Pancreas (tissue), 10 donors: ENCODE measurements around the gene FOCAD. TPM values are rescaled to one million over a fixed set of nuclear protein-coding genes. Genes with fewer than 3 reads are reported as not detected.

Source experiments
- ATAC-seq, 4 donors: fragments of 200-7000 bp; cut with Tn5 transposase; one replicate each; pipeline versions ENCODE4 v1.8.0 to v1.9.1; 2020; ENCODE audit warnings: mild to moderate bottlenecking in 4 of 4, moderate library complexity in 4 of 4
- DNase-seq, 6 donors: peaks; one replicate each; pipeline ENCODE4 v3.0.0-alpha.2; 2020
- FAIRE-seq: peaks from 2 replicates; lab custom pipeline; 2012; peaks lifted over from hg19 to GRCh38; lab: Jason Lieb, UNC
- H3K27ac ChIP-seq, 4 donors: fragments of 200-600 bp; sonication (generic); 1 replicate in 3 of 4; 2 replicates in 1 of 4; pipeline versions ENCODE4 v1.5.0 to v1.8.0; 2020
- H3K27me3 ChIP-seq, 4 donors: fragments of 200-600 bp; one replicate each; pipeline ENCODE4 v1.8.0; 2021
- H3K36me3 ChIP-seq, 3 donors: fragments of 200-600 bp; sonication (generic) in 1 of 3; one replicate each; pipeline versions ENCODE4 v1.5.0 to v1.8.0; 2020 to 2021
- H3K4me1 ChIP-seq, 3 donors: fragments of 200-600 bp; one replicate each; pipeline ENCODE4 v1.8.0; 2021
- H3K4me3 ChIP-seq, 4 donors: fragments of 200-600 bp; sonication (generic) in 2 of 4; one replicate each; pipeline versions ENCODE4 v1.5.0 to v1.8.0; 2020 to 2021
- H3K9me3 ChIP-seq, 4 donors: fragments of 200-600 bp; one replicate each; pipeline ENCODE4 v1.8.0; 2021
- WGBS, 2 donors: extraction: QIAGEN DNeasy Blood & Tissue Kit; methylation state at CpG; one replicate each; pipeline ENCODE4 v1.1.7; 2013; 5-methylcytosine and 5-hydroxymethylcytosine counted together
- intact Hi-C, 3 donors: fragments of 100-400 bp; cut with DNase I; formaldehyde crosslinking; loops; one replicate each; pipeline versions ENCODE4 v1.11.1 to v1.14.2; 2022
- polyA plus RNA-seq, 2 donors: library from polyadenylated mRNA; stranded (reverse); fragments of 200-250 nt; gene quantifications; one replicate each; pipeline ENCODE4 v1.2.3, GENCODE V29; 2013
- total RNA-seq, 6 donors: library from RNA; stranded (reverse); fragmentation: NEBNext Ultra II Directional in 4 of 6; extraction: Animal tissue kit (Norgen Biotek cat#: 25700) in 4 of 6; gene quantifications; one replicate each; pipeline versions ENCODE4 v1.2.1 to v1.2.4, GENCODE V29; 2021 to 2023
- TF ChIP-seq, protein P1 (sequence below), 4 donors: fragments of 200-600 bp; sonication (generic) in 3 of 4; IDR thresholded peaks; one replicate each; pipeline versions ENCODE4 v1.5.0 to v1.8.0; 2021; ENCODE audit warnings: antibody characterized with exemption in 4 of 4
- donor health status: healthy with polysubstance abuse.
- donor health status: DM: no; HTN: no; CAD: no; lungs with moderate emphysema.
- donor health status: DM: no; HTN: no; CAD: no.
- donor health status: control.
- donor health status: control.
- donor health status: Bipolar disorder and iron deficiency.
- donor health status: DM: yes; HTN: yes; CAD: no.
- donor health status: DM: no; HTN: no; CAD: no.
- donor health status: DM: no; HTN: no; CAD: no.
- donor health status: DM: yes; HTN: yes; CAD: no.

Gene FOCAD
- total and polyA plus RNA-seq, 8 donors: 5.4 to 27.7 (median 16.8) TPM

DNA sequence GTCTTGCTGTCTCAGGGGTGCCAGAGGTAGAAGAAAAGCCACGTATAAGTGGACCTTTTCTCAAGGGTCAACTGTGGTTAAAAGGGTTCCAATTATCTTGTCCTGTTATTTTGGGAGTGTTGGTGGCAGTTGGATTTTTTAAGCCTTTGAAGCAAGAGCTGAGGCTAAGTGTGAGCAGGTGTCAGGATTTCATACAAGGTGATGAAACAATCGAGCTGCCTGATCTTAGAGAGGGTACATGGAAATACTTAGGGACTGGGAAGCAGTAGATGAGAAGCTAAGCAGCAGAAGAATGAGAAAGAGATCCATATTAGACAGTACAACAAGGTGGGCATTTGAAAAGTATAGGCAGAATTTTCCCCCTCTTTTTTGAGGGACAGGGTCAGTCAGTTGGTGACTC is 23.6 kb downstream of the FOCAD start:
- no peaks in the 10 kb centered on the region for H3K36me3 ChIP-seq
- peaks cover 0 to 6% (median 2%) of the 10 kb centered on the region in 3 donors for H3K4me1 ChIP-seq
- DNase-seq: no peak
- 86 to 92% methylated on average over 2 of the region's 2 CpGs for WGBS, 2 donors
- no peak overlapping the region for H3K4me3 ChIP-seq
- H3K9me3 ChIP-seq: no peaks in the 10 kb centered on the region
- TF ChIP-seq, protein P1, sequence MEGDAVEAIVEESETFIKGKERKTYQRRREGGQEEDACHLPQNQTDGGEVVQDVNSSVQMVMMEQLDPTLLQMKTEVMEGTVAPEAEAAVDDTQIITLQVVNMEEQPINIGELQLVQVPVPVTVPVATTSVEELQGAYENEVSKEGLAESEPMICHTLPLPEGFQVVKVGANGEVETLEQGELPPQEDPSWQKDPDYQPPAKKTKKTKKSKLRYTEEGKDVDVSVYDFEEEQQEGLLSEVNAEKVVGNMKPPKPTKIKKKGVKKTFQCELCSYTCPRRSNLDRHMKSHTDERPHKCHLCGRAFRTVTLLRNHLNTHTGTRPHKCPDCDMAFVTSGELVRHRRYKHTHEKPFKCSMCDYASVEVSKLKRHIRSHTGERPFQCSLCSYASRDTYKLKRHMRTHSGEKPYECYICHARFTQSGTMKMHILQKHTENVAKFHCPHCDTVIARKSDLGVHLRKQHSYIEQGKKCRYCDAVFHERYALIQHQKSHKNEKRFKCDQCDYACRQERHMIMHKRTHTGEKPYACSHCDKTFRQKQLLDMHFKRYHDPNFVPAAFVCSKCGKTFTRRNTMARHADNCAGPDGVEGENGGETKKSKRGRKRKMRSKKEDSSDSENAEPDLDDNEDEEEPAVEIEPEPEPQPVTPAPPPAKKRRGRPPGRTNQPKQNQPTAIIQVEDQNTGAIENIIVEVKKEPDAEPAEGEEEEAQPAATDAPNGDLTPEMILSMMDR (IDR thresholded peaks at IDR 0.05): no peak
- FAIRE-seq: no peak
- no peaks in the 10 kb centered on the region for H3K27me3 ChIP-seq
- intact Hi-C loops: no loop called here
- ATAC-seq: no peak
- no peak overlapping the region for H3K27ac ChIP-seq

DNA sequence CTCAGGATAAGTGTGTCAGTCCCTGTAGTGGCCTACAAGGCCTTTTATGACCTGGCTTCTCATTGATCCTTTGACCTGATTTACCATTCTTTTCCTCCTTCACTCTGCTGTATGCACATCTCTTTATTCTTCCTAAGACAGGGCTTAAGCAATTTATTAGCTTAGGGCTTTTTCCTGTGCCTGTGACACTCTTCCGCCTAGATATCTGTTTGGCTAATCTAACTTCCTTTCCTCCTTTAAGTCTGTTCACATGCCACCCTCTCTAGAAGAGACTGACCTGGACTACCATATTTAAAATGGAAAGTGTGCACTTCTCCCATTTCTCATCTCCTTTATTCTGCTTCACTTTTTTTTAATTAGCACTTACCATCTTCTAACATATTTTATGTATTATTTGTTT is 29.1 kb downstream of the FOCAD start:
- DNase-seq (no peak), FAIRE-seq (no peak), ATAC-seq (no peak)
- 86 to 95% methylated on average over 1 of the region's 1 CpG for whole genome bisulfite sequencing, 2 donors
- TF ChIP-seq, protein P1 (IDR thresholded peaks at IDR 0.05): no peak
- Histone ChIP-seq H3K4me1 (peaks cover 0 to 3% (median 0%) of the 10 kb centered on the region in 3 donors), H3K27ac (no peak overlapping the region), H3K36me3 (no peaks in the 10 kb centered on the region), H3K27me3 (no peaks in the 10 kb centered on the region), H3K9me3 (no peaks in the 10 kb centered on the region), H3K4me3 (no peak overlapping the region)
- intact Hi-C loops: no loop called here

DNA sequence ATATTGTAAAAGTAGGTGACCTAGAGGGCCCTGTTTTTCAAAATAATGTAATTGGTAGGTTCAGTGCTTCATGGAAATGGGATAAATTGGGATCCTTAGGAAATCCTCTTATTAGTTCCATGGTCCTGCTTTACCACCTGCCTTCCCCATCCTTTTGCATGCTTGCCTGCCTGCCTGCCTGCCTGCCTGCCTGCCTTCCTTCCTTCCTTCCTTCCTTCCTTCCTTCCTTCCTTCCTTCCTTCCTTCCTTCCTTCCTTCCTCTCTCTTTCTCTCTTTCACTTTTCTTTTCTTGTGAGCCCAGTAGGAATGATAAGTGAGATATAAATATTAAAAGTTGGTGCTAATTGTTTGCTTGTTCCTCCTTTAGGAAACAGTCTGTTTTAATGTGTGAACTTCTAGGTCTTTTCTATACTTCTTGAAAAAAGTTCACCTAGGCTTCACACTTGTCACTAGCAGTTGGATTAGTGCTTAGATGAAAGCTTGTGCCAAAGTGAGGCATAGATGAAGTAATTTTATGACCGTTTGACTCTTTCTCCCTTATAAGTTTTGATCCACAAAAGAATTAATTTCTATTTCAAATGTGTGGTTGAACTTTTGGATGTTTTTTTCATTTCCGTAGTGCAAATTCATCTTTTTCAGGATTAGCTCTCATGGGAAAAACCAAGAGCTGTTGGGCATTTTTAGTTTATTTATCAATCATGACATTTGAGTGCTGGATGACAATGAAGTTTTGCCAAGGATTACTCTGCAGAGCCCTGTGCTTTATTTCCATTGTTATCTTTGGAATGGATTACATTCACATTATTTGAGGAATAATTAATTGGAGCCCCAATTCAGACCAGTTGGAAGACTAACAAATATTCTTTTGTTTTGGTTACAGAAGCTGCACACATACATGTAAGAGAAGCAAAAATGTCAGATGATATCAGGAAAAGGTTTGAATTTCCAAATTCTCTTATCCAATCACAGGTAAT is 30.7 kb downstream of the FOCAD start:
- no peak for ATAC-seq
- TF ChIP-seq, protein P1 (IDR thresholded peaks at IDR 0.05): no peak
- H3K27ac ChIP-seq: no peak overlapping the region
- no peaks in the 10 kb centered on the region for H3K9me3 ChIP-seq
- H3K4me1 ChIP-seq: peaks cover 0 to 3% (median 0%) of the 10 kb centered on the region in 3 donors
- H3K27me3 ChIP-seq: no peaks in the 10 kb centered on the region
- no peak for FAIRE-seq
- no peak for DNase-seq
- WGBS, 2 donors: 62 to 66% methylated on average over 2 of the region's 2 CpGs
- intact Hi-C loops: no loop called here
- H3K36me3 ChIP-seq: no peaks in the 10 kb centered on the region
- H3K4me3 ChIP-seq: no peak overlapping the region

DNA sequence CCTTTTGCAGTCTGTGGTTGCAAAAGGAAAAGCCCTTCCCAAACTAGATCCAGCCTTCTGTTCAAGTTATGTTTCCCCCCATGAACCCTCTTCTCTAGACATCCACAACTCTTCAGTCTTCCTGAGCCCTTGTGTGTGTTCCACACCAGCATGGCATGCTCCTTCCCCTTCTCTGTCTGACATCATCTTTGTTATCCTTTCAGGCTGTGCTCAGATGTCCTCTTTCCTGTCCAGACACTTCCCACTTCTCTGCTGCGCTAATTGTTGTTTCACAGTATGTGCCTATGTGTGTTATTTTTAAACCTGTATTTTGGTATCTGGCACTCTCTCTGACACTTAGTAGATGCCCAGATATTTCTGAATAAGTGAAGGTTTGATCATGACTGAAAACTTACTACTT is 38.2 kb downstream of the FOCAD start:
- intact Hi-C loops: no loop called here
- H3K4me3 ChIP-seq: no peak overlapping the region
- no peaks in the 10 kb centered on the region for H3K27me3 ChIP-seq
- no peak for FAIRE-seq
- DNase-seq: no peak
- H3K27ac ChIP-seq: no peak overlapping the region
- WGBS, 2 donors: 87 to 96% methylated on average over 1 of the region's 1 CpG
- H3K9me3 ChIP-seq: no peaks in the 10 kb centered on the region
- no peak for ATAC-seq
- H3K36me3 ChIP-seq: peaks cover 0 to 4% (median 0%) of the 10 kb centered on the region in 3 donors
- TF ChIP-seq, protein P1 (IDR thresholded peaks at IDR 0.05): no peak
- no peaks in the 10 kb centered on the region for H3K4me1 ChIP-seq

DNA sequence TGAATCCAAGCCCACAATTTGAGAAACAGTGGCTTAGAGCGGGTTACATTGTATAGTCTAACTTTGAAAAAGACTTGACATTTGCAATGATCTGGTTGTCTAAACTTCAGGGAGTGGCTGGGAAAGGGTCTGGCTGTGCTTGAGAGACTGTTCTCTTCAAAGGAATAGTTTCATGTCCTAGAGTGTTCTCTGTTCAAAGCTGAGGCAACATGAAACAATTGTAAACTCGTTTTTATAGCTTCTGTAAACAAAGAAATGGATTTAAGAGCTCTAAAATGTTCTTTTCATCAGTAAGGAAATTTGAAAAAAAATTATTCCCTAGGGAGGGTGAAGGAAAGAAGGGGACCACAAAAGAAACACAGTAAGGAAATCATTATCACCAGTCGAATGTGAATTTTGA is 41.6 kb downstream of the FOCAD start:
- ATAC-seq (no peak), FAIRE-seq (no peak), DNase-seq (no peak)
- 70 to 78% methylated on average over 3 of the region's 3 CpGs for WGBS, 2 donors
- peaks cover 0 to under 1% (median 0%) of the 10 kb centered on the region in 3 donors for H3K36me3 ChIP-seq
- no peak overlapping the region for H3K4me3 ChIP-seq
- H3K27me3 ChIP-seq: no peaks in the 10 kb centered on the region
- no peaks in the 10 kb centered on the region for H3K4me1 ChIP-seq
- no peak overlapping the region for H3K27ac ChIP-seq
- TF ChIP-seq, protein P1 (IDR thresholded peaks at IDR 0.05): no peak
- no peaks in the 10 kb centered on the region for H3K9me3 ChIP-seq
- intact Hi-C loops: no loop called here
